Gastroesophageal sphincter (tissue), 3 donors: ENCODE data around the gene LTBP1.

Experiments
- EP300 ChIP-seq: sonication (generic); formaldehyde crosslinking; IDR thresholded peaks from one replicate; pipeline ENCODE4 v1.6.1; 2017; ENCODE audit warnings: antibody characterized with exemption, mild to moderate bottlenecking
- POLR2A ChIP-seq, 2 donors: fragments of 450-650 bp; IDR thresholded peaks; one replicate each; pipeline ENCODE4 v1.6.1; 2017; ENCODE audit warnings: antibody characterized with exemption in 2 of 2, mild to moderate bottlenecking in 2 of 2, moderate library complexity in 1 of 2
- TF ChIP-seq, protein P1 (sequence below), 4 experiments: fragments of 200-600 bp in 2 of 4; fragments of 450-650 bp in 2 of 4; sonication (generic) in 1 of 4; IDR thresholded peaks; one replicate each; pipeline ENCODE4 v1.5.1; 2017 to 2019; ENCODE audit warnings: antibody characterized with exemption in 4 of 4, mild to moderate bottlenecking in 2 of 4, moderate library complexity in 2 of 4

DNA sequence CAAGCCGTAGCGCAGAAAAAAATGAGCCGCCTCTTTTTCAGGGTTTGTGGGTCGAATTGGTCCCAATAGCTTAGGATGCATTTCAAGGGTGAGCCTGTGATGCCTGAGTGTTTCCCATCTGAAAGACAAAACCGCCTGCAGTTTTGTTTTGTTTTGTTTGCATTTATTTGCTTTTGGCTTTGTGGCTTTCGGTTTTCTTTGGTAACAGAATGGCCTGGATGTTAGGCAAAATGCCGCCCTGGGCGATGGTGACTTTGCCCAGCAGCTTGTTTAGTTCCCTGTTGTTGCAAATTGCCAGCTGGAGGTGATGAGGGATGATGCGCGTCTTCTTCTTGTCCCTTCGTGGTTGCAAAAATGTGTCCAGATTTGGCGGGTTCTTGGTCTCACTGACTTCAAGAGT, 109.4 kb downstream of the LTBP1 start:
- TF ChIP-seq, protein P1, sequence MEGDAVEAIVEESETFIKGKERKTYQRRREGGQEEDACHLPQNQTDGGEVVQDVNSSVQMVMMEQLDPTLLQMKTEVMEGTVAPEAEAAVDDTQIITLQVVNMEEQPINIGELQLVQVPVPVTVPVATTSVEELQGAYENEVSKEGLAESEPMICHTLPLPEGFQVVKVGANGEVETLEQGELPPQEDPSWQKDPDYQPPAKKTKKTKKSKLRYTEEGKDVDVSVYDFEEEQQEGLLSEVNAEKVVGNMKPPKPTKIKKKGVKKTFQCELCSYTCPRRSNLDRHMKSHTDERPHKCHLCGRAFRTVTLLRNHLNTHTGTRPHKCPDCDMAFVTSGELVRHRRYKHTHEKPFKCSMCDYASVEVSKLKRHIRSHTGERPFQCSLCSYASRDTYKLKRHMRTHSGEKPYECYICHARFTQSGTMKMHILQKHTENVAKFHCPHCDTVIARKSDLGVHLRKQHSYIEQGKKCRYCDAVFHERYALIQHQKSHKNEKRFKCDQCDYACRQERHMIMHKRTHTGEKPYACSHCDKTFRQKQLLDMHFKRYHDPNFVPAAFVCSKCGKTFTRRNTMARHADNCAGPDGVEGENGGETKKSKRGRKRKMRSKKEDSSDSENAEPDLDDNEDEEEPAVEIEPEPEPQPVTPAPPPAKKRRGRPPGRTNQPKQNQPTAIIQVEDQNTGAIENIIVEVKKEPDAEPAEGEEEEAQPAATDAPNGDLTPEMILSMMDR (IDR thresholded peaks at IDR 0.05), result no peak
- TF ChIP-seq EP300, result no peak
- no peak for TF ChIP-seq POLR2A (IDR thresholded peaks at IDR 0.05)
